ENCODE results near the gene ABCG4.
A peak's percentile ranks its signal among the peaks of the same experiment; 100 is the strongest.

The ABCG4 gene

GRCh38 chr11:119103793-119104192 is 45.1 kb upstream of the ABCG4 start:
- no peak overlapping the region for H3K9ac ChIP-seq (ENCODE audit: insufficient read length, low read depth)
- H3K9me3 ChIP-seq (ENCODE audit: insufficient read depth, low read length) = no peaks in the 10 kb centered on the region
- H3K4me1 ChIP-seq (ENCODE audit: insufficient read depth, insufficient read length) = peaks cover 14% of the 10 kb centered on the region
- no peak for DNase-seq (ENCODE audit: low read depth, low spot score)
- TF ChIP-seq YY1 (IDR thresholded peaks at IDR 0.05; ENCODE audit: insufficient read depth, insufficient read length) = no peak
- TF ChIP-seq ZNF274 (IDR thresholded peaks at IDR 0.05; ENCODE audit: low read depth, low read length) = no peak
- TF ChIP-seq SUZ12 (IDR thresholded peaks at IDR 0.05; ENCODE audit: extremely low read depth, insufficient read depth, insufficient read length) = no peak
- H3K4me3 ChIP-seq (ENCODE audit: insufficient read length, low read depth) = no peak overlapping the region
- H3K36me3 ChIP-seq (ENCODE audit: insufficient read depth, insufficient read length, low read length) = peaks cover 5% of the 10 kb centered on the region
- H3K27me3 ChIP-seq (ENCODE audit: insufficient read depth, insufficient read length) = peaks cover 13% of the 10 kb centered on the region

- Histone ChIP-seq H3K9ac (ENCODE audit: insufficient read length, low read depth) (peak within 1 kb of the TSS; percentile 70), H3K4me3 (ENCODE audit: insufficient read length, low read depth) (peak within 1 kb of the TSS; percentile 56), H3K36me3 (ENCODE audit: insufficient read depth, insufficient read length, low read length) (peaks cover 13% of the 10 kb centered on the region), H3K4me1 (ENCODE audit: insufficient read depth, insufficient read length) (peaks cover 8% of the 10 kb centered on the region), H3K9me3 (ENCODE audit: insufficient read depth, low read length) (no peaks in the 10 kb centered on the region), H3K27me3 (ENCODE audit: insufficient read depth, insufficient read length) (peaks cover 17% of the 10 kb centered on the region)
- TF ChIP-seq SUZ12 (IDR thresholded peaks at IDR 0.05; ENCODE audit: extremely low read depth, insufficient read depth, insufficient read length) (peak; percentile 16), YY1 (IDR thresholded peaks at IDR 0.05; ENCODE audit: insufficient read depth, insufficient read length) (no peak)
- no peak for DNase-seq (ENCODE audit: low read depth, low spot score)
These were observed 42.0 kb upstream of the ABCG4 start, which contains the start of gene C2CD2L for GRCh38 chr11:119106564-119107537. Gene C2CD2L (plus strand): TSS chr11:119107344. CDS start chr11:119107742, 398 bp downstream.

GRCh38 chr11:119107538-119108145 is 41.2 kb upstream of the ABCG4 start:
- no peak for DNase-seq (ENCODE audit: low read depth, low spot score)
- TF ChIP-seq YY1 (IDR thresholded peaks at IDR 0.05; ENCODE audit: insufficient read depth, insufficient read length) = no peak
- no peak for TF ChIP-seq ZNF274 (IDR thresholded peaks at IDR 0.05; ENCODE audit: low read depth, low read length)
- no peak for TF ChIP-seq SUZ12 (IDR thresholded peaks at IDR 0.05; ENCODE audit: extremely low read depth, insufficient read depth, insufficient read length)
- Histone ChIP-seq H3K9ac (ENCODE audit: insufficient read length, low read depth) (peak overlapping the region; percentile 70), H3K36me3 (ENCODE audit: insufficient read depth, insufficient read length, low read length) (peaks cover 20% of the 10 kb centered on the region), H3K27me3 (ENCODE audit: insufficient read depth, insufficient read length) (peaks cover 17% of the 10 kb centered on the region), H3K9me3 (ENCODE audit: insufficient read depth, low read length) (no peaks in the 10 kb centered on the region), H3K4me1 (ENCODE audit: insufficient read depth, insufficient read length) (peaks cover 8% of the 10 kb centered on the region), H3K4me3 (ENCODE audit: insufficient read length, low read depth) (peak overlapping the region; percentile 56)

GRCh38 chr11:119108146-119108856 is 40.6 kb upstream of the ABCG4 start:
- Histone ChIP-seq H3K27me3 (ENCODE audit: insufficient read depth, insufficient read length) (peaks cover 17% of the 10 kb centered on the region), H3K4me1 (ENCODE audit: insufficient read depth, insufficient read length) (peaks cover 8% of the 10 kb centered on the region), H3K9ac (ENCODE audit: insufficient read length, low read depth) (peak overlapping the region; percentile 70), H3K4me3 (ENCODE audit: insufficient read length, low read depth) (peak overlapping the region; percentile 56), H3K36me3 (ENCODE audit: insufficient read depth, insufficient read length, low read length) (peaks cover 20% of the 10 kb centered on the region), H3K9me3 (ENCODE audit: insufficient read depth, low read length) (no peaks in the 10 kb centered on the region)
- no peak for TF ChIP-seq SUZ12 (IDR thresholded peaks at IDR 0.05; ENCODE audit: extremely low read depth, insufficient read depth, insufficient read length)
- no peak for TF ChIP-seq ZNF274 (IDR thresholded peaks at IDR 0.05; ENCODE audit: low read depth, low read length)
- no peak for TF ChIP-seq YY1 (IDR thresholded peaks at IDR 0.05; ENCODE audit: insufficient read depth, insufficient read length)
- no peak for DNase-seq (ENCODE audit: low read depth, low spot score)

GRCh38 chr11:119108857-119109221 is 40.0 kb upstream of the ABCG4 start:
- no peak for TF ChIP-seq ZNF274 (IDR thresholded peaks at IDR 0.05; ENCODE audit: low read depth, low read length)
- DNase-seq (ENCODE audit: low read depth, low spot score) = no peak
- Histone ChIP-seq H3K36me3 (ENCODE audit: insufficient read depth, insufficient read length, low read length) (peaks cover 23% of the 10 kb centered on the region), H3K4me3 (ENCODE audit: insufficient read length, low read depth) (no peak overlapping the region), H3K27me3 (ENCODE audit: insufficient read depth, insufficient read length) (peaks cover 17% of the 10 kb centered on the region), H3K4me1 (ENCODE audit: insufficient read depth, insufficient read length) (peaks cover 7% of the 10 kb centered on the region), H3K9me3 (ENCODE audit: insufficient read depth, low read length) (no peaks in the 10 kb centered on the region), H3K9ac (ENCODE audit: insufficient read length, low read depth) (no peak overlapping the region)

- Histone ChIP-seq H3K9ac (ENCODE audit: insufficient read length, low read depth) (no peak overlapping the region), H3K9me3 (ENCODE audit: insufficient read depth, low read length) (no peaks in the 10 kb centered on the region), H3K4me1 (ENCODE audit: insufficient read depth, insufficient read length) (peaks cover 5% of the 10 kb centered on the region), H3K4me3 (ENCODE audit: insufficient read length, low read depth) (no peak overlapping the region), H3K36me3 (ENCODE audit: insufficient read depth, insufficient read length, low read length) (peaks cover 28% of the 10 kb centered on the region), H3K27me3 (ENCODE audit: insufficient read depth, insufficient read length) (peaks cover 17% of the 10 kb centered on the region)
- TF ChIP-seq YY1 (IDR thresholded peaks at IDR 0.05; ENCODE audit: insufficient read depth, insufficient read length) (no peak), ZNF274 (IDR thresholded peaks at IDR 0.05; ENCODE audit: low read depth, low read length) (no peak), SUZ12 (IDR thresholded peaks at IDR 0.05; ENCODE audit: extremely low read depth, insufficient read depth, insufficient read length) (no peak)
- no peak for DNase-seq (ENCODE audit: low read depth, low spot score)
These were observed 39.0 kb upstream of the ABCG4 start for GRCh38 chr11:119109843-119110242.

GRCh38 chr11:119110439-119110838 is 38.4 kb upstream of the ABCG4 start:
- no peak overlapping the region for H3K9ac ChIP-seq (ENCODE audit: insufficient read length, low read depth)
- no peak for TF ChIP-seq ZNF274 (IDR thresholded peaks at IDR 0.05; ENCODE audit: low read depth, low read length)
- TF ChIP-seq YY1 (IDR thresholded peaks at IDR 0.05; ENCODE audit: insufficient read depth, insufficient read length) = no peak
- DNase-seq (ENCODE audit: low read depth, low spot score) = no peak
- no peak overlapping the region for H3K4me3 ChIP-seq (ENCODE audit: insufficient read length, low read depth)
- peaks cover 5% of the 10 kb centered on the region for H3K4me1 ChIP-seq (ENCODE audit: insufficient read depth, insufficient read length)
- peaks cover 28% of the 10 kb centered on the region for H3K36me3 ChIP-seq (ENCODE audit: insufficient read depth, insufficient read length, low read length)
- H3K9me3 ChIP-seq (ENCODE audit: insufficient read depth, low read length) = no peaks in the 10 kb centered on the region
- peaks cover 17% of the 10 kb centered on the region for H3K27me3 ChIP-seq (ENCODE audit: insufficient read depth, insufficient read length)

Data from NT2/D1 (cell line).